HG03469 (cell line): ENCODE data around the gene STOML3.

ENCODE experiments used
- ATAC-seq: cut with Tn5 transposase; IDR thresholded peaks from one replicate; pipeline ENCODE4 v1.9.1; 2021; ENCODE audit warnings: mild to moderate bottlenecking, moderate library complexity, moderate number of reproducible peaks; ENCODE audit not compliant: unreplicated experiment

Gene STOML3

GRCh38 chr13:38993381-38993780, 2.8 kb upstream of the STOML3 start:
- no peak for ATAC-seq

GRCh38 chr13:38981096-38981495, 9.5 kb downstream of the STOML3 start:
- no peak for ATAC-seq

GRCh38 chr13:38980750-38981078, 9.9 kb downstream of the STOML3 start:
- no peak for ATAC-seq

- no peak for ATAC-seq
Measured at GRCh38 chr13:38979891-38980749, 10.5 kb downstream of the STOML3 start.

- ATAC-seq, result no peak
Measured at GRCh38 chr13:38970380-38971051, 20.1 kb downstream of the STOML3 start.

- no peak for ATAC-seq
Measured at GRCh38 chr13:38969187-38969586, 21.4 kb downstream of the STOML3 start.

GRCh38 chr13:38967446-38967845, 23.2 kb downstream of the STOML3 start:
- no peak for ATAC-seq

- ATAC-seq, result no peak
Measured at GRCh38 chr13:38965281-38965680, 25.4 kb downstream of the STOML3 start.

GRCh38 chr13:38960175-38960574, 30.5 kb downstream of the STOML3 start:
- no peak for ATAC-seq

GRCh38 chr13:38957794-38958592, 32.6 kb downstream of the STOML3 start:
- no peak for ATAC-seq

GRCh38 chr13:38954844-38955243, 35.8 kb downstream of the STOML3 start:
- ATAC-seq, result no peak

- ATAC-seq, result no peak
Measured at GRCh38 chr13:38954291-38954690, 36.3 kb downstream of the STOML3 start.

GRCh38 chr13:38952827-38953226, 37.8 kb downstream of the STOML3 start:
- no peak for ATAC-seq

- ATAC-seq, result no peak
Measured at GRCh38 chr13:38951525-38952313, 38.9 kb downstream of the STOML3 start.

- ATAC-seq, result no peak
Measured at GRCh38 chr13:38950987-38951386, 39.6 kb downstream of the STOML3 start.

GRCh38 chr13:38947054-38947453, 43.6 kb downstream of the STOML3 start:
- ATAC-seq, result no peak

GRCh38 chr13:38944219-38944618, 46.4 kb downstream of the STOML3 start:
- no peak for ATAC-seq

GRCh38 chr13:38943231-38943630, 47.4 kb downstream of the STOML3 start:
- no peak for ATAC-seq

GRCh38 chr13:38941353-38941945, 49.2 kb downstream of the STOML3 start:
- ATAC-seq, result no peak

GRCh38 chr13:38933786-38934185, 56.8 kb downstream of the STOML3 start:
- ATAC-seq, result no peak
